AG09309 (cell line): ENCODE results near the gene RSPH9.

Source experiments
- DNase-seq: peaks from one replicate; pipeline ENCODE4 v3.0.0-alpha.2; 2010; ENCODE audit warnings: low read depth
- H3K4me3 ChIP-seq: 2 replicates; pipeline ENCODE4 v1.5.1; 2011; ENCODE audit warnings: mild to moderate bottlenecking, low read depth, low read length, moderate library complexity; ENCODE audit not compliant: control insufficient read depth
- CTCF ChIP-seq: IDR thresholded peaks from 2 replicates; pipeline ENCODE4 v1.5.1; 2011; ENCODE audit warnings: mild to moderate bottlenecking, low read depth, low read length, inconsistent platforms; ENCODE audit not compliant: insufficient read depth, control insufficient read depth; ENCODE audit errors: missing control alignments

The RSPH9 gene

GRCh38 chr6:43621836-43622180 is 23.0 kb upstream of the RSPH9 start:
- no peak overlapping the region for H3K4me3 ChIP-seq
- no peak for TF ChIP-seq CTCF
- DNase-seq = no peak

DNA sequence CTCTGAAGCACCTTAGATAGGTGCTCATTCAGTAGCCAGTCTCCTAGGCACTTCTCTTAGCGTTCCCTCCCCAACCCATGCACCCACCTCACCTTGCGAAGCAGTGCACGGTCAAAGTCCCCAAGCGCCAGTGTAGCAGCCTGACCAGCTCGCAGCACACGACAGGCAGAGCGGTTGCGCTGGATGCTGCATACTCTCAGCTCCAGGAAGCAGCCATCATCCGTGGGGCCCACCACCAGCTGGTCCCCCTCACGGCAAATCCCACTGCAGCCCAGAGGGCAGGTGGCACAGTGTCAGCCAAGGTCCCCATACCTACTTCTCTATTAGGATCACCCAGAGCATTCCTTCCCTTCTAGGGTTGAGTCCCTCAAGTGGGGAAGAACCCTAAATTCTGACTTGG is 22.3 kb upstream of the RSPH9 start:
- no peak overlapping the region for H3K4me3 ChIP-seq
- no peak for DNase-seq
- no peak for TF ChIP-seq CTCF

DNA sequence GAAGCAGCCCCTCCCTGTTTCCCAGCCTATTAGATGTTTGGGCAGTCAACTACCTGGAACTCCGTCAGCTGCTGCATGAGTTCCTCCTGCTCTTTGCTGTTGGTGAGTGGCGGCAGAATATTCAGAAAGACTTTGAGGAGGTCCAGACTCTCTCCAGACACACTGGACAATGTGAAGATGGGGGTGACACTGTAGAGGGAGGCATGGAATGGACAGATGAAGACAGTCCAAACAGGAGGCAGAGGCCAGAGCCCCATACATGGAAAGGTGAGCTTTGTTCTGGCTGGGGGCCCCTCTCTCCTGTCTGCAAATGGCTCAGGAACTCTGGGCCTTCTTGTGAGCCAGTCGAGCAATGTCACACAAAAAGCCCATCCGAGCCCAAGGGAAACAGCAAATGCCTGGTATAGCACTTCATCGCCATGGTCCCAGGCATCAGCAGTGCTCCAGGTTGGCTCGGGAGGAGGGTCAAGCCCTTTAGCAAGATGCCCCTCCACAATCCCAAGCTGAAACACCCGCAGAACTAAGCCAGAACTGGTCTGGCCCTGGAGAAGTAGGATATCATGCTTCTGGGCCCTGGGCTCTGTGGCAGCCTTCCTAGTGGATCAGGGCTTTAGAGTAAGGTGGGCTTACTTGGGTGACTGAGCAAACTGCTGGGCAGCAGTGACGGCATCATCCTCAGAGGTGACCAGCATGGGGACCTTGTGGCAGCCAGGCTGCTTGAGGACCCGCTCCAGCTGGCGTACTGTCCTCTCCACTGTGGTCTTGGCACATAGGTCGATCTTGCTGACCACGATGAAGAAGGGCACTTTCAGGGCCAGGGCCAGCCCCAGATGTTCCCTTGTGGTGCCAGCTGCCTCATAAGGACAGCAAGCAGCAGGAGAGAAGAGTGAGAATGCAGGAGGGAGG is 20.7 kb upstream of the RSPH9 start:
- no peak overlapping the region for H3K4me3 ChIP-seq
- DNase-seq = no peak
- TF ChIP-seq CTCF = no peak

DNA sequence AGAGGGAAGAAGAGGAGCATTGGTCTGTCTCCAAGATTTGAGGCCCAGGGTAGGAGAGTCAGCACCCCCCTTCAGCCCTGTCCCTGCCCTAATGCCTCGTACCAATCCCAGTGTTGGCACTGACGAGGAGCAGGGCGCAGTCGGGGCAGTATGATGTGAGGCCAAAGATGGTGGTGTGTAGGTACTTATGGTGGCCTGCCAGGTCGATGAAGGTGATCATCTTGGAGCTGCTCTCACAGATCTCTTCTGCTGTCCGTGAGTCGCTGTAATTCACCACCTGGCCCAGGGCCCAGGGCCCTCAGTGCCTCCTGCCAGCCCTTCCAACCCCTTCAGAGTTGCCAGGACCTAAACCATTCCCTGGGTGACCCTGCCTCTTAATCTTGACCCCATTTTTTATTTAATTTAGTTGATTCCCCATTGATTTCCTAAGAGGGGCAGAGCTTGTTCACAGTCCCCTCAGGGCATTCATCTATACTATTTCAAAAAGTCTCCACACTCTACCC is 20.0 kb upstream of the RSPH9 start:
- no peak for DNase-seq
- no peak overlapping the region for H3K4me3 ChIP-seq
- no peak for TF ChIP-seq CTCF

GRCh38 chr6:43625393-43625992 is 19.3 kb upstream of the RSPH9 start:
- H3K4me3 ChIP-seq = no peak overlapping the region
- no peak for DNase-seq
- TF ChIP-seq CTCF = no peak

DNA sequence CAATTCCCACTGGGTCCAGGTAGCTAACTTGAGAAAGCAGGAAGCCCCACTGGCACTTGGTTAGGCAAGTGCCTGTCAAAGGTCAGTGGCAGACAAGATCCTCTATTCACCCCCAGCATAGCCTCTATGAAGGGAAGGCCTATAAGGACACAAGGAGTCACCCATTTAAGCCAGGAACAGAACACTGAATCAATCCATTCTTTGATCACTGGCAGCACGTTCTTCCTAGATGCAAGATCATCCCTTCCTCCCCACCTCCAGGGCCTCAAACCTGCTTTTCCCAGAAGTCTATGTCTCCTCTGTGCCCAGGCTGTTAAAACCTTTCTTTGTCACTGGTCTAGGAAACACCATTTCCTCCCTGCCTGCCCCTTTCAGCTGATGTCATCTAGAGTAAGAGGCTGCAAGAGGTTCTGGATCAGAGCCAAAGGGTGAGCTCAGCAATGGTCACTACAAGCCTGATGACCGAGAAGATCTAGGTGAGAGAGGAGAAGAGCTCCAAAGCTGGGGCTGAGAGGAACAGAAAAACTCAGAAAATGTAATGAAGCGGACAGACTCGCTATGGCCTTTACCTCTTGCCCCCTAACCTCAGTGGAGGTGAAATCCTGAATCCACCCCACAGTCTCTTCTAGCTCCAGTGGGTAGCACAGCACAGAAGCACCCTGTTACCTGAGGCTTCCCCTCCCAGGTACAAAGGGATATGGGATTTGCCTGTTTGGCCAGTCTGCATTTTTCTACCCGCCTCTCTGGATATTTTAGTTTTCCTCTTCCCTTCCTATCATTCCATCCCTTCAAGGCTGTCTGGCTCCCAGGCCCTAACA is 17.6 kb upstream of the RSPH9 start:
- peak overlapping the region; percentile 85 for H3K4me3 ChIP-seq
- TF ChIP-seq CTCF = no peak
- DNase-seq = peak; percentile 96
